ENCODE results near the gene PDE4D. TPM values are rescaled to one million over a fixed set of nuclear protein-coding genes. Genes with fewer than 3 reads are reported as not detected.
"Not testable (repeated sequence)": the region's sequence is repeated elsewhere in the genome, so short reads cannot be mapped to it uniquely, and the experiment has no call there.

Gene PDE4D
- total RNA-seq, 1 experiment from 2014 or later: 3.3 TPM

GRCh38 chr5:59374036-59374435 lies 519.5 kb downstream of the PDE4D start:
- peaks cover 13% of the 10 kb centered on the region for H3K4me1 Mint-ChIP-seq
- H3K9me3 Mint-ChIP-seq: peaks cover 53% of the 10 kb centered on the region
- DNase-seq (ENCODE audit: low spot score); H3K27ac Mint-ChIP-seq; H3K27me3 Mint-ChIP-seq (ENCODE audit: low read depth); CTCF ChIA-PET; H3K4me3 Mint-ChIP-seq; POLR2A ChIA-PET; ATAC-seq: not testable (repeated sequence)
- H3K36me3 Mint-ChIP-seq: peaks cover 27% of the 10 kb centered on the region

GRCh38 chr5:59371525-59372127 lies 521.9 kb downstream of the PDE4D start:
- no peak overlapping the region for H3K4me3 Mint-ChIP-seq
- no peak for DNase-seq (ENCODE audit: low spot score)
- peaks cover 13% of the 10 kb centered on the region for H3K4me1 Mint-ChIP-seq
- peaks cover 10% of the 10 kb centered on the region; the same call in 1 of the 2 replicates for H3K27me3 Mint-ChIP-seq (ENCODE audit: low read depth)
- no peak overlapping the region for H3K27ac Mint-ChIP-seq
- no peak for TF ChIP-seq CTCF (IDR thresholded peaks at IDR 0.05)
- TF ChIP-seq ZMAT4 (CRISPR knock-in tag; IDR thresholded peaks at IDR 0.05): no peak
- TF ChIP-seq TCF7 (CRISPR knock-in tag; IDR thresholded peaks at IDR 0.05; ENCODE audit: low read depth): no peak
- TF ChIP-seq HMGXB4 (CRISPR knock-in tag; IDR thresholded peaks at IDR 0.05): no peak
- peaks cover 40% of the 10 kb centered on the region for H3K9me3 Mint-ChIP-seq
- no peak for ATAC-seq
- H3K36me3 Mint-ChIP-seq: peaks cover 27% of the 10 kb centered on the region
- CTCF ChIA-PET: no interaction called here
- POLR2A ChIA-PET: no interaction called here

- Mint-ChIP-seq H3K36me3 (peaks cover 13% of the 10 kb centered on the region), H3K27me3 (ENCODE audit: low read depth) (peaks cover 5% of the 10 kb centered on the region; the same call in 1 of the 2 replicates), H3K4me1 (peaks cover 13% of the 10 kb centered on the region), H3K9me3 (peaks cover 15% of the 10 kb centered on the region), H3K27ac (no peak overlapping the region), H3K4me3 (no peak overlapping the region)
- POLR2A ChIA-PET: no interaction called here
- no peak for ATAC-seq
- CTCF ChIA-PET: interaction anchor here (0.7 to 6.2 kb wide), 5 partner anchors 11 to 180 kb away, joined by 3 to 55 read pairs (median 4); no protein-coding TSS in a partner anchor
- DNase-seq (ENCODE audit: low spot score): no peak
- TF ChIP-seq TP53 (CRISPR knock-in tag; IDR thresholded peaks at IDR 0.05) (no peak), CBFB (CRISPR knock-in tag; IDR thresholded peaks at IDR 0.05; ENCODE audit: low read depth) (no peak), E2F5 (CRISPR knock-in tag; IDR thresholded peaks at IDR 0.05) (no peak), ZNF671 (CRISPR knock-in tag; IDR thresholded peaks at IDR 0.05) (no peak), ZNF512 (CRISPR knock-in tag; IDR thresholded peaks at IDR 0.05; ENCODE audit: borderline replicate concordance) (no peak), ZNF281 (CRISPR knock-in tag; IDR thresholded peaks at IDR 0.05) (no peak), PRDM15 (CRISPR knock-in tag; IDR thresholded peaks at IDR 0.05) (no peak), JAZF1 (CRISPR knock-in tag; IDR thresholded peaks at IDR 0.05) (no peak), RORB (CRISPR knock-in tag; IDR thresholded peaks at IDR 0.05) (no peak), NR3C1 (CRISPR knock-in tag; conservative IDR thresholded peaks at IDR 0.05; ENCODE audit: low read depth) (no peak), NFE2L1 (CRISPR knock-in tag; IDR thresholded peaks at IDR 0.05) (no peak), ZNF317 (CRISPR knock-in tag; IDR thresholded peaks at IDR 0.05; ENCODE audit: borderline replicate concordance, low read depth) (no peak), KAT7 (CRISPR knock-in tag; IDR thresholded peaks at IDR 0.05; ENCODE audit: borderline replicate concordance) (no peak), OVOL2 (CRISPR knock-in tag; IDR thresholded peaks at IDR 0.05; ENCODE audit: borderline replicate concordance) (no peak), SMAD3 (CRISPR knock-in tag; IDR thresholded peaks at IDR 0.05; ENCODE audit: borderline replicate concordance) (no peak)
These were observed 524.6 kb downstream of the PDE4D start for GRCh38 chr5:59368951-59369350.
